HCT116 (cell line): ENCODE measurements around the gene HOOK1. TPM values are rescaled to one million over a fixed set of nuclear protein-coding genes. Genes with fewer than 3 reads are reported as not detected.

Source experiments
- ATAC-seq: fragments of 200-7000 bp; cut with Tn5 transposase; 2 replicates; pipeline ENCODE4 v1.9.1; 2020; ENCODE audit warnings: mild to moderate bottlenecking, moderate library complexity
- BruUV-seq: library from RNA; stranded (reverse); fragments of 400-500 nt; replicated peaks from 2 replicates; lab custom pipeline; 2021; lab: Mats Ljungman, UMichigan
- CTCF ChIA-PET: fragments of 300-600 bp; sonication (Branson Sonifier 250); formaldehyde crosslinking; loops from one replicate; lab custom pipeline; 2021; ENCODE audit warnings: antibody characterized with exemption; lab: Charles Lee
- POLR2A ChIA-PET: fragments of 300-600, 350-600 bp; sonication (Branson Sonifier 250); formaldehyde crosslinking; loops from one replicate; lab custom pipeline; 2021; ENCODE audit warnings: antibody characterized with exemption; lab: Charles Lee
- RAD21 ChIA-PET, 2 experiments: fragments of 300-600 bp; sonication (Branson Sonifier 250); formaldehyde crosslinking; loops; one replicate each; lab custom pipeline; 2023; ENCODE audit warnings: low total read pairs in 2 of 2; ENCODE audit not compliant: uncharacterized antibody in 2 of 2, unreplicated experiment in 2 of 2, low non-redundant PET in 1 of 2; lab: Charles Lee
- DNase-seq: peaks from one replicate; pipeline ENCODE4 v3.0.0-alpha.2; 2010; ENCODE audit warnings: low read depth, low spot score
- H2AFZ ChIP-seq: fragments of 200-600 bp; shearing (Covaris generic), sonication (generic); 2 replicates; pipeline ENCODE4 v1.6.1; 2017; ENCODE audit warnings: low read depth, mixed run types, mixed read lengths, antibody characterized with exemption, low read length; ENCODE audit not compliant: poor library complexity, severe bottlenecking
- H3K27ac ChIP-seq: 2 replicates; pipeline ENCODE4 v1.5.1; 2012; ENCODE audit warnings: low read depth, low read length
- H3K27me3 ChIP-seq: fragments of 200-600 bp; sonication (generic); 2 replicates; pipeline ENCODE4 v1.6.1; 2016; ENCODE audit warnings: mixed run types, low read length, mixed read lengths; ENCODE audit not compliant: insufficient read depth
- H3K36me3 ChIP-seq, 2 experiments: fragments of 200-500 bp in 1 of 2; fragments of 200-600 bp in 1 of 2; sonication (Bioruptor generic) in 1 of 2; sonication (generic) in 1 of 2; 2 replicates each; pipeline versions ENCODE4 v1.5.1 to v1.6.1; 2014 to 2016; ENCODE audit warnings: low read length in 2 of 2, inconsistent platforms in 1 of 2, mixed read lengths in 1 of 2, mixed run types in 1 of 2; ENCODE audit not compliant: insufficient read depth in 2 of 2, control insufficient read depth in 1 of 2
- H3K4me1 ChIP-seq, 2 experiments: fragments of 200-600 bp in 1 of 2; sonication (generic) in 1 of 2; 2 replicates each; pipeline versions ENCODE4 v1.5.1 to v1.6.1; 2012 to 2017; ENCODE audit warnings: low read length in 2 of 2, inconsistent platforms in 1 of 2, mild to moderate bottlenecking in 1 of 2, mixed read lengths in 1 of 2, mixed run types in 1 of 2, moderate library complexity in 1 of 2; ENCODE audit not compliant: insufficient read depth in 2 of 2, control insufficient read depth in 1 of 2
- H3K4me2 ChIP-seq: fragments of 200-600 bp; sonication (generic); 2 replicates; pipeline ENCODE4 v1.6.1; 2017; ENCODE audit warnings: mixed run types, low read length, mixed read lengths
- H3K4me3 ChIP-seq, 2 experiments: fragments of 200-600 bp in 1 of 2; sonication (generic) in 1 of 2; replicated peaks in 1 of 2; 2 replicates each; pipeline ENCODE4 v1.5.1; 2011 to 2016; ENCODE audit warnings: low read length in 2 of 2, control low read depth in 1 of 2, low read depth in 1 of 2, mild to moderate bottlenecking in 1 of 2, mixed read lengths in 1 of 2, mixed run types in 1 of 2
- H3K79me2 ChIP-seq: fragments of 200-600 bp; sonication (generic); 2 replicates; pipeline ENCODE4 v1.6.1; 2017; ENCODE audit warnings: mild to moderate bottlenecking, mixed run types, low read length, moderate library complexity, mixed read lengths; ENCODE audit not compliant: insufficient read depth
- H3K9ac ChIP-seq: fragments of 200-600 bp; sonication (generic); 2 replicates; pipeline ENCODE4 v1.6.1; 2016; ENCODE audit warnings: low read length, mixed read lengths
- H3K9me2 ChIP-seq: fragments of 200-600 bp; sonication (generic), shearing (Covaris generic); 2 replicates; pipeline ENCODE4 v1.6.1; 2017; ENCODE audit warnings: mixed run types, mild to moderate bottlenecking, moderate library complexity; ENCODE audit not compliant: insufficient read depth
- H3K9me3 ChIP-seq, 2 experiments: fragments of 200-500 bp in 1 of 2; fragments of 200-600 bp in 1 of 2; sonication (Bioruptor generic) in 1 of 2; sonication (generic) in 1 of 2; 2 replicates each; pipeline ENCODE4 v1.6.1; 2014 to 2017; ENCODE audit warnings: low read length in 2 of 2, mixed read lengths in 2 of 2, inconsistent platforms in 1 of 2, low read depth in 1 of 2, mild to moderate bottlenecking in 1 of 2, mixed run types in 1 of 2, moderate library complexity in 1 of 2; ENCODE audit not compliant: control insufficient read depth in 1 of 2, insufficient read depth in 1 of 2
- H4K20me1 ChIP-seq: fragments of 200-600 bp; sonication (generic), shearing (Covaris generic); 2 replicates; pipeline ENCODE4 v1.6.1; 2017; ENCODE audit warnings: mixed run types, mild to moderate bottlenecking, moderate library complexity; ENCODE audit not compliant: insufficient read depth
- CBX3 ChIP-seq: IDR thresholded peaks from 2 replicates; pipeline ENCODE4 v1.6.1; 2012; ENCODE audit warnings: low read depth
- CEBPB ChIP-seq: IDR thresholded peaks from 2 replicates; pipeline ENCODE4 v1.6.1; 2012; ENCODE audit warnings: low read depth
- EGR1 ChIP-seq: IDR thresholded peaks from 2 replicates; pipeline ENCODE4 v1.6.1; 2012; ENCODE audit warnings: low read depth
- FOSL1 ChIP-seq: IDR thresholded peaks from 2 replicates; pipeline ENCODE4 v1.6.1; 2012; ENCODE audit warnings: low read depth
- JUND ChIP-seq: IDR thresholded peaks from 2 replicates; pipeline ENCODE4 v1.6.1; 2012
- POLR2A ChIP-seq: IDR thresholded peaks from 2 replicates; pipeline ENCODE4 v1.7.0; 2011; ENCODE audit warnings: borderline replicate concordance; ENCODE audit not compliant: insufficient read depth, insufficient read length; ENCODE audit errors: extremely low read depth
- REST ChIP-seq: IDR thresholded peaks from 2 replicates; pipeline ENCODE4 v1.6.1; 2012; ENCODE audit warnings: low read depth
- SIN3A ChIP-seq: IDR thresholded peaks from 2 replicates; pipeline ENCODE4 v1.6.1; 2012; ENCODE audit warnings: low read depth
- SP1 ChIP-seq: IDR thresholded peaks from 2 replicates; pipeline ENCODE4 v1.6.1; 2012; ENCODE audit warnings: low read depth
- TCF7L2 ChIP-seq: IDR thresholded peaks from 2 replicates; pipeline ENCODE4 v1.7.0; 2011; ENCODE audit warnings: borderline replicate concordance, inconsistent platforms; ENCODE audit not compliant: insufficient read depth, insufficient read length; ENCODE audit errors: extremely low read depth
- YY1 ChIP-seq: IDR thresholded peaks from 2 replicates; pipeline ENCODE4 v1.6.1; 2011; ENCODE audit warnings: low read length, low read depth, moderate library complexity, mild to moderate bottlenecking; ENCODE audit not compliant: insufficient replicate concordance; ENCODE audit errors: extremely low read depth
- ZBTB33 ChIP-seq: IDR thresholded peaks from 2 replicates; pipeline ENCODE4 v1.6.1; 2011; ENCODE audit warnings: mild to moderate bottlenecking, low read length, moderate library complexity; ENCODE audit not compliant: insufficient replicate concordance; ENCODE audit errors: extremely low read depth
- ZFX ChIP-seq: fragments of 450-650 bp; IDR thresholded peaks from 2 replicates; pipeline ENCODE4 v1.6.1; 2017
- intact Hi-C: fragments of 100-400 bp; cut with micrococcal nuclease; formaldehyde crosslinking; loops from 2 replicates; pipeline ENCODE4 v1.10.0; 2022
- total RNA-seq: library from RNA; stranded (reverse); gene quantifications from one replicate; pipeline ENCODE4 v1.2.1, GENCODE V29; 2021; ENCODE audit not compliant: unreplicated experiment
- TF ChIP-seq, protein P1 (sequence below): IDR thresholded peaks from 2 replicates; pipeline ENCODE4 v1.6.1; 2012
- TF ChIP-seq, protein P2 (sequence below): IDR thresholded peaks from 2 replicates; pipeline ENCODE4 v1.6.1; 2012

The HOOK1 gene
- total RNA-seq, 1 experiment from 2014 or later = 30.9 TPM

DNA sequence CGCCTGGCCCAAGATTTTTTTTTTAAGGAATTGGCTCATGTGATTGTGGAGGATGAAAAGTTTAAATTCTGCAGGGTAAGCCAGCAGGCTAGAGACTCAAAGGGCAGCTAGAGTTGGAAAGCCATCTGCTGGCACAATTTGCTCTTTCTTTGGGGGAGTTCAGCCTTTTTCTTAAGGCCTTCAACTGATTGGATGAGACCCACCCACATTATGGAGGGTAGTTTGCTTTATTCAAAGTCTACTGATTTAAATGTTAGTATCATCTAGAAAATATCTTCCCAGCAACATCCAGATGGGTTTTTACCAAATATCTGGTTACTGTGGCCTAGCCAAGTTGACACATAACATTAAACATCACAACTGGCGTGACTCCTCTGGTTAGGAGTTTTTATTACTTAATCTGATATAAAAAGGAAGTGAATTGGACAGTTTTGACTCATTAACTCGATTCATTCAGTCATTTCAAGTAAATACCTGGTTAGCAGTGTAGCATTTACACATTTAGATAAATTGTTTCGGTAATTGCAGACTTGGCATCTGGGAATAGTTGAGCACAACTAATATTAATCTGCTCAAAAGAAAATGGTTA is 12.4 kb downstream of the HOOK1 start:
- intact Hi-C loops = no loop called here
- no peak for ATAC-seq
- RAD21 ChIA-PET = no interaction called here

More for the DNA sequence above, 12.4 kb downstream of the HOOK1 start:
- TF ChIP-seq YY1 (no peak), CEBPB (no peak), ZFX (no peak), ZBTB33 (no peak), SIN3A (no peak), SP1 (no peak), JUND (no peak), POLR2A (no peak), EGR1 (no peak), CBX3 (no peak), REST (no peak), TCF7L2 (no peak), FOSL1 (no peak)
- TF ChIP-seq, protein P1, sequence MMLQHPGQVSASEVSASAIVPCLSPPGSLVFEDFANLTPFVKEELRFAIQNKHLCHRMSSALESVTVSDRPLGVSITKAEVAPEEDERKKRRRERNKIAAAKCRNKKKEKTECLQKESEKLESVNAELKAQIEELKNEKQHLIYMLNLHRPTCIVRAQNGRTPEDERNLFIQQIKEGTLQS = no peak
- TF ChIP-seq, protein P2, sequence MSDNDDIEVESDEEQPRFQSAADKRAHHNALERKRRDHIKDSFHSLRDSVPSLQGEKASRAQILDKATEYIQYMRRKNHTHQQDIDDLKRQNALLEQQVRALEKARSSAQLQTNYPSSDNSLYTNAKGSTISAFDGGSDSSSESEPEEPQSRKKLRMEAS = no peak
- ChIA-PET POLR2A (no interaction called here), CTCF (no interaction called here)
- Histone ChIP-seq H3K4me1 (no peaks in the 10 kb centered on the region), H3K36me3 (no peaks in the 10 kb centered on the region), H3K9me2 (no peaks in the 10 kb centered on the region), H3K4me3 (no peak overlapping the region), H3K4me2 (no peak overlapping the region), H3K27ac (no peak overlapping the region), H3K27me3 (no peaks in the 10 kb centered on the region), H3K79me2 (no peaks in the 10 kb centered on the region), H4K20me1 (no peaks in the 10 kb centered on the region), H3K9ac (no peak overlapping the region), H2AFZ (no peak overlapping the region), H3K9me3 (no peaks in the 10 kb centered on the region)
- DNase-seq = no peak
- no TSS peak for BruUV-seq
